Epithelial cell of prostate (primary cell): ENCODE results near the gene MARK3.
A peak's percentile ranks its signal among the peaks of the same experiment; 100 is the strongest.
"Not testable (repeated sequence)": the region's sequence is repeated elsewhere in the genome, so short reads cannot be mapped to it uniquely, and the experiment has no call there.

ENCODE experiments used
- DNase-seq: peaks from one replicate; pipeline ENCODE4 v3.0.0-alpha.2; 2011; ENCODE audit warnings: low read depth, low spot score
- H3K27ac ChIP-seq: fragments of 450-650 bp; 2 replicates; pipeline ENCODE4 v1.5.1; 2017; ENCODE audit warnings: mild to moderate bottlenecking

MARK3 gene

DNA sequence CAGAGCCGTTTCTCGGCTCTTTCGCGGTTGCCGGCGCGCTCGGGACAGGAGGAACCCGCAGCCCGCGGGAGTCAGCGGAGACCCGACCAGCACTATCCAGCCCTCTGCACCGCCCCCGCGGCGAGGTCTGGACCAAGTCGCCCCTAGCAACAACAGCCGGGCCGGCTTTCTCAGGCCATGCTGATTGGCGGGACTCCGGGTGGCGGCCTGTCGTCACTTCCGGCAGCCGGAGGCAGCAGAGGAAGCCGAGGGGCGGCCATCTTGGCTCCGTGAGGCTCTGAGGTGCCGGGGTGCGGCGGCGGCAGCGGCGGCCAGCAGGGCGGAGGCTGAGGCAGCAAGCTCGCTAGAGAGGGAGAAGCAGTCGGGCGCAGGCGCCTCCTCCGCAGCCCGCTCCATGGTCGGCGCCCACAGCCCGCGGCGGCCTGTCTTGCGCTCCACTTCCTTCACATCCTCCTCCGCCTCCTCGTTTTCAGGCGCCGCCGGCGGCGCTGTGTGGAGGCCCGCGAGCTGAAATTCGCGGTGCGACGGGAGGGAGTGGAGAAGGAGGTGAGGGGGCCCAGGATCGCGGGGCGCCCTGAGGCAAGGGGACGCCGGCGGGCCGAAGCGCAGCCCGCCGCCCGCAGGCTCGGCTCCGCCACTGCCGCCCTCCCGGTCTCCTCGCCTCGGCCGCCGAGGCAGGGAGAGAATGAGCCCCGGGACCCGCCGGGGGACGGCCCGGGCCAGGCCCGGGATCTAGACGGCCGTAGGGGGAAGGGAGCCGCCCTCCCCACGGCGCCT lies at the start of gene MARK3:
TSS of gene MARK3 (plus strand) at position 264 of the 777 bp plus-strand sequence. CDS start 615 bp downstream, outside the sequence.
- DNase-seq = peak; percentile 77
- peak within 1 kb of the TSS; percentile 90 for H3K27ac ChIP-seq

DNA sequence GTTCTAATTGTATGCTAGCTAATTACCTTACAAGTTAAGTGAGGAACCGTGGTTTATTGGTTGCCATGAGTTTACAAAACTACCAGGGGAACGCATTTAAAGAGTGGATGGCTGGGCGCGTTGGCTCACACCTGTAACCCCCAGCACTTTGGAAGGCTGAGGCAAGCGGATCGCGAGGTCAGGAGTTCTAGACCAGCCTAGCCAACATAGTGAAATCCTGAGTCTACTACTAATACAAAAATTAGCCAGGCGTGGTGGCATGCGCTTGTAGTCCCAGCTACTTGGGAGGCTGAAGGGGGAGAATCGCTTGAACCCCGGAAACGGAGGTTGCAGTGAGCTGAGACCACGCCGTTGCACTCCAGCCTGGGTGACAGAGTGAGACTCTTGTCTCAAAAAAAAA lies 49.0 kb upstream of the MARK3 start:
- H3K27ac ChIP-seq = peak overlapping the region; percentile 0
- DNase-seq = no peak

DNA sequence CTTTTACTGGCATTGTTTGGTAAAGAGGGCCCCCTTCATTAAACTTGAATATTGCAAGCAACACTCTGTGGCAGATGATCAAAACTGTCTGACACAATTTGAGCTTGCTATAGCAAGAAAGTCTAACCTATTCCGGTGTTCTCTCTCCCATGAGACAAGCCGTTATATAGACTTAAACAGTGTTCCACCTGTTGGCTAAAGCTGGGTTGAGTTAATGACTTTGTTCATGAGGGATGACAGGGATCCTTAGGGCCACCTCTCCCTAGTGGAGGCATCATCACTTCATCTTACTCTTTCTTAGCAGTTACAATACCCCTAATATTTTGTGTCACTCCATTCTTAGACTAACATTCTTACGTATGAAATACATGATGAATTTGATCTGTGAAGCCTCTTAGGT lies 47.4 kb upstream of the MARK3 start:
- no peak overlapping the region for H3K27ac ChIP-seq
- no peak for DNase-seq

DNA sequence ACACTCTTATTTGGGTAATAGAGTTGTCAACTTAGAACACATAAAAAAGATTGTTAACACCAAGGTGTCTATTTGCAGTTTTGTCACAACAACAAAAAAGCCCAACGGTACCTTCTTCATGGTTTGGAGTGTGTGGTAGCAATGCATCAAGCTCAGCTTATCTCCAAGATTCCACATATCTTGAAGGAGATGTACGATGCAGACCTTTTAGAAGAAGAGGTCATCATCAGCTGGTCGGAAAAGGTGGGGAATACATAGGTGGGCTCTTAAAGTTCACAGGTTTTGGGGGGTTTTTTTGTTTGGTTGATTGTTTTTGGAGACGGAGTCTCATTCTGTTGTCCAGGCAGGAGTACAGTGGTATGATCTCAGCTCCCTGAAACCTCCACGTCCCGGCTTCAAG lies 45.7 kb upstream of the MARK3 start:
- no peak overlapping the region for H3K27ac ChIP-seq
- DNase-seq = no peak

DNA sequence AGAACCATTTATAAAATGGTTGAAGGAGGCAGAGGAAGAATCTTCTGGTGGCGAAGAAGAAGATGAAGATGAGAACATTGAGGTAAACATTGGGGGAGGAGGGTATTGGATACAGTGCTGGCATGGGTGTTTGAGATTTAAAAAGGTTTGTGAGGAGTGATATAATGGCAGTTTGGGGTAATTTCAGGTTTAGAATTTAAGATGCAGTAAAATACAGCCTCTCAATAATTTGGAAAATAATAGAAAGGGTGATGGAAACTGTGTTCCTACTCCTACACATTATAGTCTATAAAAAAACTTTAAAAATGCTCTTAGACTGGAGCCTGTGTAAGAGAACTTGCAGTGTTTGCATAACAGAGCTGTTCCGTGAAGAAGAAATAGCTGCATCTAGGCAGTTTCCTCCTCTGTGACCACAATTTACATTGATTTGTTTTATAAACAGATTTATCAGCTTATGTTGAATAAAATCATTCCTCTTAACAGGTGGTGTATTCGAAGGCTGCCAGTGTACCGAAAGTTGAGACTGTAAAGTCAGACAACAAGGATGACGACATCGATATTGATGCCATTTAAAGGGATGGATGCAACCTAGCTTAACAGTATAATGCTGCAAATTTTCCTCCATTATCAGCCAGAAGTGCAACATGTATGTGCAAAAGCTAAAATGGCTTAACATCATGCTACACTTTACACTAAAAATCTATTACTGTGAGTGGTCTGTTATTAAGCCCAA lies 44.6 kb upstream of the MARK3 start:
- no peak overlapping the region for H3K27ac ChIP-seq
- no peak for DNase-seq

DNA sequence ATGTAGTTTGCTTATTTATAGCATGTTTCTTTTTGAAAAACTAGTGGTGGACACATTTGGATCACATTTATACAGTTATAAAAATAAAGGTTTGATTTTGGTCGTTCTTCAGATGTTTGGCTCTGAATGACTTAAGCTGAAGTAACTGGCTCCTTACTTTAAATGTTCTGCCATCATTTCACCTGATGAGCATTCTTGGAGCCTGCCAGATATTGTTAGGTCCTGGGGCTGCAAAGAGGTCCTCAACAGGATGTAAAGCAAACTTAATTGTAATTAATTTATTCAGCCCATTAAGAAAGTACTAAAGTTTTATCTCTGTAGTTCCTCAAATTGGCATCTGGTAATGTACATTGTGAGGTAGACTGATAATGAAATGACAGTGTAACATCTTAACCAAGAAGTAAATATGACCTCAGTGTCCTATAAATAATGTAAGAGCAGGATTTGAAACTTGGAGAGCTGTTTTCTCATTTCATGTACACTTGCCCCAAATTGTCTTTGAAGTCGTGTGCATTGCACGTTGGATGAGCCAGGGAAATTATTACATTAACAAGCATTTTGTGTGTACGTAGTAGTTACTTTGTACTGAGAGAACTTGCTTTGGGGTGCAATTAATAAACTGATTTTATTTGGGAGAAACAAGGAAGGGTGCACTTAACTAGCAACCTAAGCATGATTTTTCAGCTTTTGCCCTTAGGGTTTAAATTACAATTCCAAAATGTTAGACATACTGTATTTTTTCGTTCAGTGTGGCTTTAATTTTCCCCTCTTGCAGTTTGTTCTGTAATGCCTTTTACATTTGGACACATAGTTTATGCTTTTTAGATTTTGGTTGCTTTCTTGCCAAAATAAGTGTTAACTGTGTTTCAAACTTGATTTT lies 43.7 kb upstream of the MARK3 start:
- DNase-seq = no peak
- H3K27ac ChIP-seq = no peak overlapping the region

DNA sequence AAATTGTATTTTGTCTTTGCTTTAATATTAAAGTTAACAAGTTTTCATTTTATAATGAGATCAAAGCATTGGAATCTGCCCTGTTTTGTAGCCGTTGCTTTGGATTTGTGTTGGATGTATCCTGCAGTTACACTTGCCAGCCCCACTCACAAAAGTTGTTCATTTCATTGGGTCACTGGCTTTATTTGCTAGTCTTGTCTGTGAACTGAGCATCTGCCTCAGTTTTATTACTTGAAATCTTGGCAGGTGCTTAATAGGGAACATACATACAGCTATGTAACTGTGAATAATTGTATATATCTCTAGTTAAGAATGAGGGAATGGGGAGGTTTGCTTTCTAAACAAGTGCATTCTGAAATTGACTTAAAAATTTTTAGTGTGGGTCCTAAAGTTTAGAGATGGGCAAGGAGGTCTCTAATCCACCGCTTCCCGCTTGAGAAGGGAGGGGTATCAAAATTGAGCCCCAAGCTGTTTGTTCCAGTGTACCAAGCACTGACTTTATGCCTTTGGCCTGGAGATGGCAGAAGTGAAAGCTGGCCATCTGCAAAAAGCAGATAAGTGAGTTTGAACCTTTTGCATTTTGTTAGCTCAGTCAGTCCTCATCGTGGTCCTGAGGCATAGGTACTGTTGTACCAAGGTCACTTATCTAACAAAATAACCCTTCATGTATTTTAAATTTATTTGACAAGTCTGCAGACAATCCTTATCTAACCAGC lies 41.9 kb upstream of the MARK3 start:
- no peak for DNase-seq
- H3K27ac ChIP-seq = no peak overlapping the region

DNA sequence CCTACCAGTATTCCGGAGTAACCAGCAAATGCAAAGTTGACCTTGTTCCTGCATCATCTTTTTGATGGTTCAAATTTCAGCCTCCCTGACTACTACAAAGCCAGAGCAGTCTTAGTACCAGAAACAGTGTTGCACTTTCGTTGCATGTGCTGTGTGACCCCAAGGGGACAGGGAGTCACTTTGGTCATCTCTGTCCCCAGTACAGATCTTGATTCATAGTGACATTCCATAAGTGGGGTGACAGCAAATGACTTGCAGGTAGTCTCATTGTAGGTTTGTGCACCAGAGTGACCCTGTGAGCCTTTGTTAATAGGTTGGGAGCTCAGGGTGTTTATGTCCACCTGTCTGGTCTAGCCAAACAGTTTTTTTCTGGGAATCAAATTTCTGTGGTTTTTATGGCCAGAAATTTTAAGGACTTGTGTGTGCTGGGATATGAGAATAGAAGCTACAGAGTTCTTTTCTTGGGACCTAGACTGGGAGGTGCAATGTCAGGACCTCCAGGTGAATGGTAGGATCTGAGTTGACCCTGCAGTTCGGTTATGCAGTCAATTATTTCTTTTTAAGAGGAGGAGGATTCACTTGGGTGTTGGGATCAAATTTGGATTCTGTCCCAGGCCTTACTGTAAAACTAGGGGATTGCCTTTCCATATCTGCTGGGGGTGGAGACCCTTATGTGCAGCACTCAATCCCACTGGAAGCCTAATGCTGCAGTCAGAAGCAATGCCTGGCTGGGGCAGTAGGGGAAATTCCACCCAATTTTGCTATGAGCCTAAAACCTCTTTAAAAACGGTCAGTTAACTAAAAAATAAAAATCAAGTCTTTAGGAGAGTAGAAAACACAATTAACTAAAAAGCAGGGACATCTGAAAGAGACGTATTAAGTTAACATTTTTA lies 41.1 kb upstream of the MARK3 start:
- no peak overlapping the region for H3K27ac ChIP-seq
- DNase-seq = no peak

DNA sequence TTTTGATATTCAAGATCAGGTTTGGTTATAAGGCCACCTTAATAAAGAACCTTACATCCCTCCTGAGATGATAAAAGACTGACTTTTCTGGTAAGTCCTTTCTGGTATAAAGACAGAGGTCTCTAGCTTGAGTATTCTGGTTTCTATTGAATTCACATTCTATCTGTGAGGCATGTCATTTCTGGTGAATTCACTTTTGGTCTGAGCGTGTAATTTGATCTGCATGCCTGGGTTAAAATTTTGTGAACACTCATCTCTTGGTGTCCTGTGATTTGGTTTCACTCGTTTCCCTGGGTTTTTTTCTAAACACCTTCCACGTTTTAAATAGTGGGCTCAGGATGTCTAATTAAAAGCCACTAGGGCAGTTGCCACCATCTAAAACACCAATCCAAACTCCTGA lies 38.9 kb upstream of the MARK3 start:
- H3K27ac ChIP-seq = peak overlapping the region; percentile 21
- DNase-seq = no peak

DNA sequence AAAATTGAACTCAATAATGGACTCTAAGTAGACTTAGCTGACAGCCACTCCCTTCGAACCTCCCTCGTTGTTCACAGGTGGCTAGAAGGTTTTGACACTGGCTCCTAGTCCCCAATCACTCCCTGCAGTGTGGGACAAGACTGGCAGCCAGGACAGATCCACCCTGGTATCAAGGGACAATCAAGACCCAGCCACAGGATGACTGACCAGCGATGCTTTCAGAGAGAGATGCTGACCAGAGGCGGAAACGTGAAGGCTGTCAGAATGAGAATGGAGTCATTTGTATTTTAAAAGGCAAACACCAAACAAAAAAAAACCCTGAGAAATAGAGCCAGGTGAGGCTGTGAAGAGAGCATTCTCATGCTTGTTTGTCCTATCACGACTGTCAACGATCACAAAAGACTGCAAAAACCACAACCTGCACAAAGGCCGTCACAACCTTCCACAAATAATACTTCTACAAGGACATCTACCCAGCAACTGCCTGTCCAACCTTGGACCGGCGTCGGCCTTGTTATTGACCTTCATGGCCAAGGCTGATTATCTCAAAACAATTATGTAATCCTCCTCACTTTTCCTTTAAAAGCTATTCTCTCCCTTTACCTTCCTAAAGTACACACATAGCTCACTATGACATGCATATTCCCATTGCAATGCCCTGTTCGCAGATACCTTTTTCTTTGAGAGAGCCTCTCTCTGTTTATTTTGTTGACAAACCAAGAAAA lies 38.0 kb upstream of the MARK3 start:
- no peak for DNase-seq
- no peak overlapping the region for H3K27ac ChIP-seq

DNA sequence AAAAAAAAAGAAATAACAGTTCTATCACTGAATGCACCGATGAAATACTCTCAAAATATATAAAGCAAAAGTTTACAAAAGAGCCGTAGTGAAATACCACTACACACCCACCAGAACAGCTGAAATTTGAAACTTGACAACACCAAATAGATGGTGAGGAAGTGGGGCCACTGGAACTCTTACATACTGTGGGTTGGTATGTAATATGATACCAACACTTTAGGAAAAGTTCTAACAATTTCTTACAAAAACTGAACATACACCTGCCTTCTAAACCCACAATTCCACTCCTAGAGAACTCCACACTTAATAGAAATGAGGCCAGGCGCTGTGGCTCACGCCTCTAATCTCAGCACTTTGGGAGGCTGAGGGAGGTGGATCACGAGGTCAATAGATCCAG lies 37.1 kb upstream of the MARK3 start:
- no peak for DNase-seq
- H3K27ac ChIP-seq = no peak overlapping the region

DNA sequence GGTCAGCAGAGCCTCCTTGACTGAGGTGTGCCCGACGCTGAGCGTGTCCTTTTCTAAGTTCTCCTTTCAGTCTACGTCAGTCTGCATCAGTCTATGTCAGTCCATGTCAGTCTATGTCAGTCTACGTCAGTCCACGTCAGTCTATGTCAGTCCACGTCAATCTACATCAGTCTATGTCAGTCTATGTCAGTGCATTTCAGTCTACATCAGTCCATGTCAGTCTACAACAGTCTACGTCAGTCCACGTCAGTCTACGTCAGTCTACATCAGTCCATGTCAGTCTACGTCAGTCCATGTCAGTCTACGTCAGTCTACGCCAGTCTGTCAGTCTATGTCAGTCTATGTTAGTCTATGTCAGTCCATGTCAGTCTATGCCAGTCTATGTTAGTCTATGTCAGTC lies 35.2 kb upstream of the MARK3 start:
- DNase-seq = no peak
- H3K27ac ChIP-seq = no peak overlapping the region

DNA sequence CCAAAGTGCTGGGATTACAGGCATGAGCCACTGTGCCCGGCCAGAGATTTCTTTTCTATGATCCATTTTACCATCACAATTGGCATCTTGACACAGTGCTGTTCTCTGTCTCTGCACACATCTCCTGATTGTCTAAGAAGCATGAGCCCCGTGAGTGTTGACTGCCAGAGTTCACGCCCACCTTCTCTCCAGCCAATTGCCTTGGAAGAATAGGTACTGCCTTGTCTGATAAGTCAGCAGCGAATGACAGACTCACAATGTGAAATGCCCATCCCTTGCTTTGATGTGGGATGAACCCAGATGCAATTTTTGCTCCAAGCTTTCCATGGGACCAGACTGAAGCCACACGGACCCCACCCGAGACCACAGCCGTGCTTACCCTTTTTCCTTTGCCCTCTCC lies 31.9 kb upstream of the MARK3 start:
- no peak overlapping the region for H3K27ac ChIP-seq
- no peak for DNase-seq

DNA sequence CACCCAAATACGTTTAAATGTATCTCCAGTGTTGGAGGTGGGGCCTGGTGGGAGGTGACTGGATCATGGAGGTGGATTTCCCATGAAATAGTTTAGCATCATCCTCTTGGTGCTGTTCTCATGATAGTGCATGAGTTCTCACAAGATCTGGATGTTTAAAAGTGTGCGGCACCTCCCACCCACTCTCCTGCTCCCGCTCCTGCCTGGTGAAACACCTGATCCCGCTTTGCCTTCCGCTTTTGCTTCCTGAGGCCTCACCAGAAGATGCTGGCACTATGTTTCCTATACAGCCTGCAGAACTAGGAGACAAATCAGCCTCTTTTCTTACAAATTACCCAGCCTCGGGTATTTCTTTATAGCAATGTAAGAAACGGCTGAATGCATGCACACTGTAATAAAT lies 31.1 kb upstream of the MARK3 start:
- no peak for DNase-seq
- H3K27ac ChIP-seq = no peak overlapping the region

DNA sequence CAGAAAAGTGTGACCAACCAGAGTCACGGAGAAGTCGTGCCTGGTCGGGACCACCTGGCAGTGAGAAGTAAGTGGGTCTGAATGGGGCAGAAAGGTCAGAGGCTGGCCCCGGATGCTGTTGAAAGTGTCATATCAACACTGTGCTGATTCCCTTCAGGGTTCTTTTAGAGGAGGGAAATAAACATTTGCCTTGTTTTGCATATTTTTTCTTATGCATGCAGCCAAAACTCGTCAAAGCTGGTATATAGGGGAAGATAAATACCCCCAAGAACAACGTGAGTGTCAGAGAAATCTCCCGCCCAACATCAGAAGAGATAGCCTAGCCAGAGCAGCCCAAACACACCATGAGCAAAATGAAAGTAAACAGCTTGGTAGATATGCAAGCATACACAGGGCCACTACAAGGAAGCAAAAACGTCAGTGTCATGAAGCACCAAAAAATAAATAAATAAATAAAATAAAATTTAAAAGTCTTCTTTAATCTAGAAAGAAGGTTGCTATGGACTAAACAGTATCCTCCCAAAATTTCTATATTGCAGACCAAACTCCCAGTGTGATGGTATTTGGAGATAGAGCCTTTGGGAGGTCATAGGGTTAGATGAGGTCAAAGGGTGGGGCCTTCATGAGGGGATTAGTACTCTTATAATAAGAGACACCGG lies 29.1 kb upstream of the MARK3 start:
- no peak overlapping the region for H3K27ac ChIP-seq
- DNase-seq = no peak

DNA sequence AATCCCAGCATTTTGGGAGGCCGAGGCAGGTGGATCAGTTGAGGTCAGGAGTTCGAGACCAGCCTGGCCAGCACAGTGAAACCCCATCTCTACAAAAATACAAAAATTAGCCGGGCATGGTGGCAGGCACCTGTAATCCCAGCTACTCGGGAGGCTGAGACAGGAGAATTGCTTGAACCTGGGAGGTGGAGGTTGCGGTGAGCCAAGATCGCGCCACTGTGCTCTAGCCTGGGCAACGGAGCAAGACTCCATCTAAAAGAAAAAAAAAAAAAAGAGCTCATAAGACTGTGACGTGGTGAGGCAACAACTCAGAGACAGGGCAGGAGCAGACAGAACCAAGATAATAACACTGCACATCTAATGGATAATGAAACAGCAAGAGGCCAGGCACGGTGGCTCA lies 27.7 kb upstream of the MARK3 start:
- DNase-seq, H3K27ac ChIP-seq: not testable (repeated sequence)

DNA sequence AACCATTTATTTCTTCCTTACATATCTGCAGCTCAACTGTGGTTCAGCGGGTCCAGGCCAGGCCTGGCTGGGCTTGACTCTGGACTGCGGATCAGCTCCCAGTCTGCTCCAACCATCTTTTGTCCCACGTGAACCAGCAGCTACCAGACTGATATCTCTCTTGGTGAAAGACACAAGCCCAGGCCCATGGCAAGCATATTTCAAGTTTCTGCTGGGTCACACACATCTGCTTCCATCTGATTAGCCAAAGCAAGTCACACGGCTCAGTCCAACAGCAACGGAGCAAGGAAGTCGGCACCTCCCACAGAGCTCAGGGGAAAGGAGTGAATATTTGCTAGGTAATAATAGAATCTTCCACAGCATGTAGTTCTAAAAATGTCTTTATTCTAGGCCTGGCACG lies 24.7 kb upstream of the MARK3 start:
- H3K27ac ChIP-seq = peak overlapping the region; percentile 99
- DNase-seq = no peak

DNA sequence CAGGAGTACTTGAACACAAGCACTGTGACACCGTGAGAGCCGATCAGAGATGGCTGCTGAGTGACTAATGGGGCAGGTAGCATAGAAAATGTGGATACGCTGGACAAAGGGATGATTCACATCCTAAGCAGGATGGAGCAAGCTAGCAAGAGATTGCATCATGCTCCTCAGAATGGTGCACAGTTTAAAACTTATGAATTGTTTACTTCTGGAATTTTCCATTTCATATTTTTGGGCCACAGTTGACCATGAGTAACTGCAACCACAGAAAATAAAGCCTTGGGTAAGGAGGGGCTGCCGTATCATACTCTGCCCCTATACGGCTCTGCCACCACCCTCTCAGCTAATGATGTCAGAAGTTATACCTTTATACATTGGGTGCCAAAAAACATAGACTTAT lies 23.3 kb upstream of the MARK3 start:
- H3K27ac ChIP-seq = peak overlapping the region; percentile 99
- peak; percentile 94 for DNase-seq
